ENCODE measurements around the gene RHOD. TPM values are rescaled to one million over a fixed set of nuclear protein-coding genes. Genes with fewer than 3 reads are reported as not detected.

The RHOD gene
- total RNA-seq, 4 donors from 2014 or later: 9.4 to 23.6 (median 10.4) TPM

GRCh38 chr11:67099831-67100324 lies 43.2 kb downstream of the RHOD start:
- no peaks in the 10 kb centered on the region for H3K36me3 ChIP-seq
- no peak overlapping the region for H3K4me3 ChIP-seq
- H3K9me3 ChIP-seq: no peaks in the 10 kb centered on the region
- intact Hi-C loops (cut with DNase I; ENCODE audit: low total_unique reads): no loop called here
- DNase-seq: no peak
- H3K27me3 ChIP-seq: no peaks in the 10 kb centered on the region
- TF ChIP-seq CTCF (IDR thresholded peaks at IDR 0.05) (no peak), POLR2A (IDR thresholded peaks at IDR 0.05) (no peak)
- no peak overlapping the region for H3K27ac ChIP-seq
- H3K4me1 ChIP-seq: no peaks in the 10 kb centered on the region

- Histone ChIP-seq H3K27ac (no peak overlapping the region), H3K9me3 (no peaks in the 10 kb centered on the region), H3K4me3 (no peak overlapping the region), H3K36me3 (no peaks in the 10 kb centered on the region), H3K4me1 (no peaks in the 10 kb centered on the region), H3K27me3 (no peaks in the 10 kb centered on the region)
- TF ChIP-seq POLR2A (IDR thresholded peaks at IDR 0.05) (no peak), CTCF (IDR thresholded peaks at IDR 0.05) (no peak)
- intact Hi-C loops (cut with DNase I; ENCODE audit: low total_unique reads): no loop called here
- DNase-seq: no peak
These were observed 46.0 kb downstream of the RHOD start for GRCh38 chr11:67102664-67103063.

- Histone ChIP-seq H3K4me1 (no peaks in the 10 kb centered on the region), H3K27ac (no peak overlapping the region), H3K36me3 (no peaks in the 10 kb centered on the region), H3K4me3 (no peak overlapping the region), H3K27me3 (no peaks in the 10 kb centered on the region), H3K9me3 (no peaks in the 10 kb centered on the region)
- TF ChIP-seq POLR2A (IDR thresholded peaks at IDR 0.05) (no peak), CTCF (IDR thresholded peaks at IDR 0.05) (no peak)
- DNase-seq: no peak
- intact Hi-C loops (cut with DNase I; ENCODE audit: low total_unique reads): no loop called here
These were observed 49.3 kb downstream of the RHOD start for GRCh38 chr11:67105964-67106363.

GRCh38 chr11:67111261-67111660 lies 54.6 kb downstream of the RHOD start:
- Histone ChIP-seq H3K4me1 (no peaks in the 10 kb centered on the region), H3K9me3 (no peaks in the 10 kb centered on the region), H3K36me3 (no peaks in the 10 kb centered on the region), H3K27ac (no peak overlapping the region), H3K4me3 (no peak overlapping the region), H3K27me3 (no peaks in the 10 kb centered on the region)
- TF ChIP-seq CTCF (IDR thresholded peaks at IDR 0.05) (no peak), POLR2A (IDR thresholded peaks at IDR 0.05) (no peak)
- intact Hi-C loops (cut with DNase I; ENCODE audit: low total_unique reads): no loop called here
- no peak for DNase-seq

- TF ChIP-seq POLR2A (IDR thresholded peaks at IDR 0.05) (no peak), CTCF (IDR thresholded peaks at IDR 0.05) (no peak)
- Histone ChIP-seq H3K4me1 (peaks cover 0 to 4% of the 10 kb centered on the region in 2 donors), H3K4me3 (no peak overlapping the region), H3K36me3 (no peaks in the 10 kb centered on the region), H3K27ac (no peak overlapping the region), H3K27me3 (no peaks in the 10 kb centered on the region), H3K9me3 (no peaks in the 10 kb centered on the region)
- no peak for DNase-seq
- intact Hi-C loops (cut with DNase I; ENCODE audit: low total_unique reads): no loop called here
These were observed 56.6 kb downstream of the RHOD start for GRCh38 chr11:67113231-67113721.

Data from uterus (tissue), 4 donors.